GM21515 (cell line): ENCODE measurements around the gene SRP68.
"Not testable (repeated sequence)": the region's sequence is repeated elsewhere in the genome, so short reads cannot be mapped to it uniquely, and the experiment has no call there.

Experiments used
- ATAC-seq: cut with Tn5 transposase; IDR thresholded peaks from one replicate; pipeline ENCODE4 v1.9.1; 2021; ENCODE audit not compliant: unreplicated experiment

Gene SRP68

DNA sequence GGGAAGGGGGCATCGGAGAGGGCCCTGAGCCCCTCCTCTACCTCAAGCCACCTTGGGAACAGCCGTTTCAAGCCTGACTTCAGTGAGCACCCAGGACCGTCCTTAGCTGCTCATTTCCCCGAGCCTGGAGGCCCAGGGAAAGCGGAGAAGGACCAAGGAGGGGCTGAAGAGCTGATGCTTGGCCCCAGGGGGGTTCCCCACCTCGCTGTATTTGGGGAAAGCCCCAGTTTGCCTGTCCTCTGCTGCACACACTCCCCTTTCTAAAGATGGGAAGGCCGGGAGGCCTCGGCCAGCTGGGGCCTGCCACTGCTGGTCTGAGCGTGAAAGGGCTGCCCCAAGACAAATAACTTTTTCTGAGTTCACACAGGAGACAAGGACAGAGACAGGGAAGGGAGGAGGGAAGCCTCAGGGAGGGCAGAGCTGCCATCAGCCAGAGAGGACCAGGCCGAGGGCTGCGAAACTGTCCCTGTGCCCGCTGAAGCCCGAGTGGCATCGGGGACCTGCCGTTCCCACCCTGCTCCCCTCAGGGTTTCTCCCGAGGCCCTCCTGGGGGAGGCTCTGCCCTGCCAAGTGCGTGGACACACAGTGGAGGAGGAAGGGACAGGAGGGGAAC is 18.3 kb upstream of the SRP68 start:
- ATAC-seq = no peak

DNA sequence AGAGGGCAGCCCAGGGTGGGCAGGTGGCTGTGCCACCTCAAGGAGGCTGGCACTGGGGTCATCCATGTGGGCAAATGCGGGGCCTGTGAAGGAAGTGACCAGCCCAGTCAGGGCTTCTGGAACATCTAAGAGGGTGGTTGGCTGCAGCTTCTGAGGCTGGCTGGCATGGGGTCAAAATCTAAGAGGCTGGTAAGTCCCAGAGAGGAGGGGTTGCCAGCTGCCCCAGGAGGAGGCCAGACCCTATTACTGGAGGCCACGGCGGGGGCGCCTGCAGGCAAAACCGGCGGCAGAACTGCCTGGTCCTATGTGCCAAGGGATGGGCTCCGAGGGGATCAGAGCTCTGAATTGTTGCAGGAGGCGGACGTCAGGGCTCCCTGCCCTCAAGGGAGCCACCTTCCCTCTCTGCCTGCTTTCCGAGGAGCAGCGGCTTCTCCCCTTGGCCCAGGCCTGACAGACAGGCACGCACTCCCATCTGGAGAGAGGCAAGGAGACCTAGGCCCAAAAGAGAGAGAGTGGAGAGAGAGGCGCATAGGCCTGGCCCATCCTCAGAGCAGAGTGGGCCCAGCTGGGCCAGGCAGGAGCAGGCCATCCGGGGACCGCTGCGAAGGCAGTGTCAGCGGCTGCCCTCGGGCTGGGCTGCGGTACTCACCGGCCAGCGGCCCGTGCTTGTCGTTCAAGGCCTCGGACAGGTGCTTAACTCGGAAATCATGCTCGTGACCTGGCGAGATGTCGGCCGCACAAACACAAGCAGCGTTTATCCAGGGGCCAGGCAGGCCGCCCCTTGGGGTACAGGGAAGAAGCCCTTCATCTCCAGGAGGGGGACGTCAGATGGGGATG is 17.6 kb upstream of the SRP68 start:
- ATAC-seq = no peak

DNA sequence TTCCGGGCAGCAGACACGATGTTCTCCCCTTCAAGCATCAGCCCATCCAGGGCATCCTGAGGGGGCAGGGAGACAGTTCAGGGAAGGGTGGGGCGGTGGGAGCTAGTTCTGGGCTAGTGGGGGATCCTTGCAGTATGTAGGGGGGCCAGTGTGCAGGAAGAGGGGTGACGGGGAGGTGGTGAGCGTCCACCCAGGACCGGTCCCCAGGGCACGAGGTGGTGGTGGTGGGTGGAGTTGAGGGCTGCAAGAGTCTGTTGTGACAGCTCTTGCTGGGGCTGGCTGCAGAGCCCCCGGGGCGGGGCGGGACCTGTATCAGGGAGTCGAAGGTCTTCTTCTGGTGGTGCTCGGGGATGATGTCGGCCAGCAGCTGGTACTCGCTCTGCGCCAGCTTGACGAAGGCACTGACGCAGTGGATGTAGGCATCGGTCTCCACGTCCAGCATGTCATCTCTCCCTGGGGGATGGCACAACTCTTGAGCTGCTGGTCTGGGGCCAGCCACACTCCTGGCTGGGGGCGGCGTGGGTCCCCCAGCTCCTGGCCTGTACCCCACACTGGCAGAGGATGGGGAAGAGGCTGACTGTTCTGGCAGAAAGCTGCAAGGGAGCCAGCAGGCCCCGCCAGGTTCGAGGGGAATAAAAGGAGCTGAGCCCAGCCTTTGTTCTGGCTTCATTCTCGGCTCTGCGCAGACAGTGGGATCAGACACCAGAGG is 16.7 kb upstream of the SRP68 start:
- no peak for ATAC-seq

GRCh38 chr17:76088041-76088867 is 15.9 kb upstream of the SRP68 start:
- ATAC-seq = no peak

DNA sequence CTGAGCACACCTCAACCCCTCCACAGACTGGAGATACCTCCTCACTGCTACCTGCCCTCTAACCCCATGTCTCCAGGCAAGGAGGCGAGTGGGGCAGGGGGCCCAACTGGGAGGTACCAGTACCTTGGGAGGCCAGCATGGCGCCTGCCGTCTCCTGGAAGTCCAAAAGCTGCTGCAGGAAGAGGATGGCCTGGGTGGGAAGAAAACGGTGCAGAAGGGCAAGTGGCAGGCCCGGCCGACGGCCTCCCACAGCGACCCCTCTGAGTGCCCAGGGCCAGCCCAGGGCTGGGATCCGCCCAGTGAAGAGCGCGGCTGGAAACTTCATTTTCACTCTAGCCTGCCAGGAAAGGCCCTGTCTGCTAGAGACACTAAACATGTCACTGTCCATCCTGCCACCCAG is 15.2 kb upstream of the SRP68 start:
- ATAC-seq = no peak

GRCh38 chr17:76086384-76086783 is 14.1 kb upstream of the SRP68 start:
- ATAC-seq = no peak

DNA sequence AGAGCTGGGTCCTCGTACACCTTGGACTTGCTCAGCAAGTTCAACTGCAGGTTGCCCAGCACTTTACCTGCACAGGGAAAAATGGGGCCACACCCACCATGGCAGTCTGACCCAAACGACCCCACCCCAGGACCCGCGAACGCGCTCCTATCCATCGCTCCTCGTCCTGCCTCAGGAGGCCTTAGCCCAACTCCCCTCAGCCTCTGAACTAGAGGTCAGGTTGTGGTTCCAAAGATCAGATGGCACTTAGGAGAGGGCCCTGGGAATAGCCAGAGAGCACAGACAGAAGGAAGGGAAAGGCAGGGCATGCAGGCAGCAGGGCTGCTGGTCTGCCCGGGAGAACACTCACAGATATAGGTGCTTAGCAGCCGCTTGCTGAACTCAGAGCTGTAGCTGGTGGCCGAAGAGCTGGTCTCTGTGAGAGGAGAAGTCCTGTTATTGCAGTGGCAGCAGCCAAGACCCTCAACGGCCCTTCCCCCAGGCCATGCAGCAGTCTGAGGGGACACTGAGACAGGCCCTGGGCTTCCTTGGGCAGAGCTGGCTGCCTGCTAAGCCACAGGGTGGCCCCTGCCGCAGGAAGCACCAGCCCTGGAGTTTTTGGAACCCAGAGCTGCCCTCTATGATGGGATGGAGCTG is 13.5 kb upstream of the SRP68 start:
- no peak for ATAC-seq

DNA sequence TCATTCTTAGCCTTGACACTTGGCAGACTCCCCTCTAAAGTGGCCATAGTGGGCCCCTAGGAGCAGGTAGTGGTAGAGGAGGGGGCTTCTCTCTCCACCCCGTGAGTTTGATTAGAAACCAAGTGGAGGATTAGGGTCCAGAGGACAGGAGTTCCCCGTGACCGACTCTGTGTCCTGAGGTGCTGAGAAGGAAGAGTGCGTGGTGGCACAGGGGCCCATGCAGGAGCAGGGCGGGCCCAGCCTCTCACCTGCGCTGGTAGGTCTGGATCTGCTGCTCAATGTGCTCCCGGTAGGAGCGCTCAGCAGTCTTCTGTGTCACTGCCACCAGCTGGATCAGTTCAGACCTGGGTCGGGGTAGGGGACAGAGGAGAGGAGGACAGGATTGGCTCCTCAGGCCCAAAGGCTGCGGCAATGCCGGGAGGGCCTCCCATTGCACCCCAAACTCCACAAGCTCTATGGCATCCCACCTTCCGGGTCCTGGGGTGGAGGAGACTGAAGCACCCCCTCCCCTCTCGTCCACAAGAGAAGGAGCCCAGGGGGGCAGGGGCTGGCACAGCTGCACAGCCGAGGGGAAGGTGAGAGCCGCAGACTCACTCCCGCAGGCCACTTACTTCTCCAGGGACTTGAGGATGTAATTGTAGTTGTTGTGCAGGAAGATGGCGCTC is 12.9 kb upstream of the SRP68 start:
- ATAC-seq = no peak

DNA sequence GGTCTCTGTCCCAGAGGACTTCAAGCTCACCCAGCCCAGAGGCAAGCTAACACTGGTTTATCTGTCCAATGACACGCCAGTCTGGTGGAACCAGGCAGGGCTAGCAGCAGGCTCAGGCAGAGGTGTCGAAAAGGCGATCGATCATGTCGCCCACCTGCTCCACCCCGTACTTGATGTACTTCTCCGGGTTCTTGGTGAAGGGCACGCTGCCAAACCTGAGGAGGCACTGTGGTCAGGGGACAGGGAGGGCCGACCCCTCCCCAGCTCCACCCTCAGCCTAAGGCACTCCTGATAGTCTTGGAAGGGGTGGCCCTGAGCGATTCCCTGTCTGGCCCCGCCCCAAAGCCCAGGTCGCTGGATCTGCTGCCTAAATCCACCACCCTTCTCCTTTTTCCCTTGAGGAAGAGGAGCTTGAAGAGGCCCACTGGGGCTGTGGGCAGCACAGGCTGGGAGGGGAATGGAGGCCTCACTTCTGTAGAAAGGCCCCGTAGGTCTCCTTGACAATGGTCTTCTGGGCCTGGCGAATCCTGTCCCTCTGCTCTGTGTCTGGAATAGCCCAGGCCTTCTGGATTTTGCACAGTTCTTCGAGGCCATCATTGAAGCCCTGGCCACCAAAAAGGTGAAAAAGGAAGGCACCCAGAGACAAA is 11.3 kb upstream of the SRP68 start:
- no peak for ATAC-seq

DNA sequence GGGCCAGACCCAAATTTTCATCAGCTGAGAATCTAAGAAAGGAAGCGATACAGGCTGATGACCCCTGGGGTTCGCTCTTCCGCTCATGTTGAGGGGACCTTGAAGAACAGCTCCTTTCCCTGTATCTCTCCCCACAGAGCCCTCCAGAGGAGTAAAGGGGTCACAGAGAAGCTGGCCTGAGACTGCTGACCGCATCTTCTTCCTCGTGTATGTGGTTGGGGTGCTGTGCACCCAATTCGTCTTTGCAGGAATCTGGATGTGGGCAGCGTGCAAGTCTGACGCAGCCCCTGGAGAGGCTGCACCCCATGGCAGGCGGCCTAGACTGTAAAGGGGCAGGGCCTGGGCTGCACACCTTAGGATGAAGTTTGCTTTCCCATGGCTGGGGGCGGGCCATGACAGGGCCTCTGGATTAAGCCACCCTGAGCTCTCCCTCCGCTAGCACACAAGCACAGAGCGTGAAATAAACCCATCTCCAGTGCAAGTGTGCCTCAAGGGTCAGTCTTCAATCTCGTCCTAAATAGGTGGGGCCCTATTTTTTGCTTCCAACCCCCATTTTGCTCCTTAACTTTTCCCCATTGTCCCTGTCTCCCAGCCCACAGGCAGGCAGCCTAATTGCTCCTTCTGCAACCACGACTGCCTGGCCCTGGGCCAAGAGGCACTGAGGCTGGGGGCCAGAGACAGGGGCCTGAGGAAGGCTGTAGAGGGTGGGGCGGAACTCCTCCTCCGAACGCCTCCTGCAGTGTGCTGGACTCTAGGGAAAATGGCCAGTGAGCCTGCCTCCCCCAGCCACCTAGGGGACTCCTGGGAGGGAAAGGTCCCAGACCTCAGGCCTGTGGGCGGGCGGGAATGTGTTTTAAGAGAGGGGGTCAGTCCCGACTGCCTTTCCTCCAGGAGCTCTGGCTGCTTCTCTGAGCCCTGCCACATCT is 10.3 kb upstream of the SRP68 start:
- ATAC-seq = no peak

DNA sequence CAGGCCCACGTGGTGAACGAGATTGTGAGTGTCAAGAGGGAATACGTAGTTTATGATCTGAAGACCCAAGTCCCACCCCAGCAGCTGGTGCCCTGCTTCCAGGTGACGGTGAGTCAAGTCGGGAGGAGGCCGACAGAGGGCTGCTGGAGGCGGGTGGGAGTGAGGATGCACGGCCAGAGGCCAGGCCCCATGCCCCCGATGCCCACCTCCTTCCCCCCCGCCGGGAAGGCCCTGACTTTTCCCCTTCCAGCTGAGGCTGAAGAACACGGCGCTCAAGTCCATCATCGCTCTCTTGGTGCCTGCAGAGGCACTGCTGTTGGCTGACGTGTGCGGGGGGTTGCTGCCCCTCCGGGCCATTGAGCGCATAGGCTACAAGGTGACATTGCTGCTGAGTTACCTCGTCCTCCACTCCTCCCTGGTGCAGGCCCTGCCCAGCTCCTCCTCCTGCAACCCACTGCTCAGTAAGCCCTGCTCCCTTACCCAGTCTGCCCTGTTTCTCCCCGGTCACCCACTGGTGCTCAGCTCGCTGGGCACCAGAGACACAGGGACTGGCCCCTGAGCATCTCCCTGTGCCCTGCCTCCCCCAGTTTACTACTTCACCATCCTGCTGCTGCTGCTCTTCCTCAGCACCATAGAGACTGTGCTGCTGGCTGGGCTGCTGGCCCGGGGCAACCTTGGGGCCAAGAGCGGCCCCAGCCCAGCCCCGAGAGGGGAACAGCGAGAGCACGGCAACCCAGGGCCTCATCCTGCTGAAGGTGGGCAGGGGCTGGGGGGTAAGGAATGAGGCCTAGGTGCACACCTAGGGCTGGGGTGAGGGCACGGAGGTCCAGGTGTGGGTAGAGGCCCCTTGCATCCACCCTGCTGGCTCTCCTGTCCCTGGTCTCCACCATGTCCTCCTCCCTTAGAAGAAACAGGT is 9.2 kb upstream of the SRP68 start:
- no peak for ATAC-seq

- no peak for ATAC-seq
Observed at GRCh38 chr17:76080768-76081287, 8.5 kb upstream of the SRP68 start.

- no peak for ATAC-seq
Observed at GRCh38 chr17:76079956-76080767, 7.8 kb upstream of the SRP68 start.

DNA sequence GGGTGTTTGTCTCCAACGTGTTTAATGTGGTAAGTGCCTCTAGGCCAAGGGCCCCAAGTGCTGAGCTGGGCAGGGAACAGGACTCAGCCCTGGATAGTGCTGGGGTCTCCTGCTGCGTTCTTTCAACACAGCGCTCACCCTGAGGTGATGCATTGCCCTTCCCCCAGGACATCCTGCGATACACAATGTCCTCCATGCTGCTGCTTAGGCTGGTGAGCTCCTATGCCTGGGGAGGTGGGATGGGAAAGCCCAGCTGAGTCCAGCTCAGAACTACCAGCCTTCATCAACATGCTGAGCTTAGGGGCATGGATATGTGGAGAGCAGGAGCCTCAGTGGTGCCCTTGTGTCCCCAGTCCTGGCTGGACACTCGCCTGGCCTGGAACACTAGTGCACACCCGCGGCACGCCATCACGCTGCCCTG is 7.2 kb upstream of the SRP68 start:
- no peak for ATAC-seq

- ATAC-seq = no peak
Observed at GRCh38 chr17:76078860-76079534, 6.7 kb upstream of the SRP68 start, which contains the start of gene ZACN. TSS of gene ZACN (plus strand) at chr17:76079182. CDS start at chr17:76079265, 83 bp downstream.

DNA sequence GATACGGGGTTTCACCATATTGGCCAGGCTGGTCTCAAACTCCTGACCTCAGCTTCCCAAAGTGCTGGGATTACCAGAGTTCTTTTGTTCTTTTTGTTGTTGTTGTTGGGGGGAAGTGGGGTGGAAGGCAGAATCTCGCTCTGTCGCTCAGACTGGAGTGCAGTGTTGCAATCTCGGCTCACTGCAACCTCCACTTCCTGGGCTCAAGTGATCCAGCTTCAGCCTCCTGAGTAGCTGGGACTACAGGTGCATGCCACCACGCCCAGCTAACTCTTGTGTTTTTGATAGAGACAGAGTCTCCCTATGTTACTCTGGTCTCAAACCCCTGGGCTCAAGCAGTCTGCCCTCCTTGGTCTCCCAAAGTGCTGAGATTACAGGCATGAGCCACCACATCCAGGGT is 6.1 kb upstream of the SRP68 start:
- ATAC-seq = not testable (repeated sequence)
